Skin of body (tissue), 2 donors: ENCODE measurements around the gene TMEM54. TPM values are rescaled to one million over a fixed set of nuclear protein-coding genes. Genes with fewer than 3 reads are reported as not detected.

Experiments
- DNase-seq: peaks from one replicate; lab custom pipeline; 2025; lab: John Stamatoyannopoulos, UW
- total RNA-seq: library from RNA; depleted of rRNA; stranded (reverse); fragments of >200 nt; gene quantifications from one replicate; pipeline ENCODE4 v1.2.3, GENCODE V29; 2014

Gene TMEM54
- 18.3 TPM for total RNA-seq

- no peak for DNase-seq
These were observed at the start of gene TMEM54 for GRCh38 chr1:32900956-32901822. TMEM54 (minus strand) TSS chr1:32901389; CDS start chr1:32901238, 151 bp downstream.

GRCh38 chr1:32949519-32949918 lies 48.3 kb upstream of the TMEM54 start:
- no peak for DNase-seq

- DNase-seq, result no peak
These were observed 47.7 kb upstream of the TMEM54 start for GRCh38 chr1:32948905-32949304.

GRCh38 chr1:32948390-32948722 lies 47.2 kb upstream of the TMEM54 start:
- DNase-seq, result no peak

GRCh38 chr1:32947669-32948389 lies 46.6 kb upstream of the TMEM54 start:
- DNase-seq, result no peak

GRCh38 chr1:32946413-32946812 lies 45.2 kb upstream of the TMEM54 start:
- no peak for DNase-seq

- DNase-seq, result no peak
These were observed 43.0 kb upstream of the TMEM54 start for GRCh38 chr1:32944180-32944579.

- peak; percentile 38 for DNase-seq
These were observed 38.6 kb upstream of the TMEM54 start for GRCh38 chr1:32939655-32940371.

GRCh38 chr1:32937061-32937460 lies 35.9 kb upstream of the TMEM54 start:
- no peak for DNase-seq

GRCh38 chr1:32934535-32934934 lies 33.3 kb upstream of the TMEM54 start:
- no peak for DNase-seq

- DNase-seq, result no peak
These were observed 32.6 kb upstream of the TMEM54 start for GRCh38 chr1:32933742-32934322.

GRCh38 chr1:32931760-32932159 lies 30.6 kb upstream of the TMEM54 start:
- no peak for DNase-seq

- no peak for DNase-seq
These were observed 28.2 kb upstream of the TMEM54 start for GRCh38 chr1:32929366-32929765.

GRCh38 chr1:32928715-32929114 lies 27.5 kb upstream of the TMEM54 start:
- DNase-seq, result no peak

- no peak for DNase-seq
These were observed 27.1 kb upstream of the TMEM54 start for GRCh38 chr1:32928285-32928684.

GRCh38 chr1:32927441-32927840 lies 26.3 kb upstream of the TMEM54 start:
- no peak for DNase-seq

- DNase-seq, result no peak
These were observed 25.4 kb upstream of the TMEM54 start for GRCh38 chr1:32926562-32926961.

GRCh38 chr1:32925403-32926162 lies 24.4 kb upstream of the TMEM54 start:
- no peak for DNase-seq

GRCh38 chr1:32924881-32925344 lies 23.7 kb upstream of the TMEM54 start:
- no peak for DNase-seq

- DNase-seq, result no peak
These were observed 19.6 kb upstream of the TMEM54 start for GRCh38 chr1:32920833-32921232.
